OCI-LY7 (cell line): Measurements from ENCODE around the gene RASD1. TPM values are rescaled to one million over a fixed set of nuclear protein-coding genes. Genes with fewer than 3 reads are reported as not detected.

ENCODE experiments used
- BruUV-seq: library from RNA; stranded (reverse); fragments of 400-500 nt; replicated peaks from 2 replicates; lab custom pipeline; 2021; lab: Mats Ljungman, UMichigan
- CTCF ChIA-PET: fragments of 300-600 bp; sonication (Branson Sonifier 250); formaldehyde crosslinking; loops from one replicate; lab custom pipeline; 2022; ENCODE audit warnings: antibody characterized with exemption; ENCODE audit not compliant: unreplicated experiment; lab: Charles Lee
- POLR2A ChIA-PET: fragments of 300-600 bp; sonication (Branson Sonifier 250); formaldehyde crosslinking; loops from one replicate; lab custom pipeline; 2022; ENCODE audit warnings: antibody characterized with exemption; lab: Charles Lee
- DNase-seq: peaks from one replicate; pipeline ENCODE4 v3.0.0-alpha.2; 2015; ENCODE audit warnings: low spot score
- H2AFZ ChIP-seq: fragments of 200-600 bp; sonication (generic), shearing (Covaris generic); 2 replicates; pipeline ENCODE4 v1.6.1; 2014; ENCODE audit warnings: mild to moderate bottlenecking, antibody characterized with exemption, low read length, moderate library complexity
- H3K27ac ChIP-seq: fragments of 200-600 bp; sonication (generic); 2 replicates; pipeline ENCODE4 v1.5.1; 2014; ENCODE audit warnings: mixed run types, low read depth, mild to moderate bottlenecking, moderate library complexity, low read length, inconsistent platforms; ENCODE audit not compliant: poor library complexity, severe bottlenecking
- H3K36me3 ChIP-seq: fragments of 200-600 bp; sonication (generic); 2 replicates; pipeline ENCODE4 v1.6.1; 2014; ENCODE audit warnings: mild to moderate bottlenecking, antibody characterized with exemption, low read length, moderate library complexity, mixed read lengths; ENCODE audit not compliant: insufficient read depth
- H3K4me1 ChIP-seq: fragments of 200-600 bp; sonication (generic); 2 replicates; pipeline ENCODE4 v1.5.1; 2014; ENCODE audit warnings: mild to moderate bottlenecking, low read length; ENCODE audit not compliant: insufficient read depth, poor library complexity, severe bottlenecking
- H3K4me2 ChIP-seq: fragments of 200-600 bp; sonication (generic); 2 replicates; pipeline ENCODE4 v1.6.1; 2014; ENCODE audit warnings: mild to moderate bottlenecking, low read length
- H3K4me3 ChIP-seq: fragments of 200-600 bp; sonication (generic); 2 replicates; pipeline ENCODE4 v1.5.1; 2014; ENCODE audit warnings: mild to moderate bottlenecking, low read depth, low read length; ENCODE audit not compliant: poor library complexity, severe bottlenecking
- H3K79me2 ChIP-seq: fragments of 200-600 bp; sonication (generic); 2 replicates; pipeline ENCODE4 v1.6.1; 2016; ENCODE audit warnings: low read depth, mild to moderate bottlenecking, low read length, moderate library complexity, mixed read lengths; ENCODE audit not compliant: insufficient read depth
- H3K9me2 ChIP-seq: fragments of 200-600 bp; sonication (generic); 2 replicates; pipeline ENCODE4 v1.6.1; 2016; ENCODE audit warnings: mild to moderate bottlenecking, low read length, mixed read lengths; ENCODE audit not compliant: insufficient read depth
- H3K9me3 ChIP-seq: fragments of 200-600 bp; sonication (generic); 2 replicates; pipeline ENCODE4 v1.6.1; 2014; ENCODE audit warnings: mild to moderate bottlenecking, mixed run types, low read length, mixed read lengths
- H4K20me1 ChIP-seq: fragments of 200-600 bp; sonication (generic); 2 replicates; pipeline ENCODE4 v1.6.1; 2014; ENCODE audit warnings: mild to moderate bottlenecking, antibody characterized with exemption, low read length, moderate library complexity, mixed read lengths; ENCODE audit not compliant: insufficient read depth
- EZH2phosphoT487 ChIP-seq: fragments of 200-600 bp; sonication (generic); IDR thresholded peaks from 2 replicates; pipeline ENCODE4 v1.6.1; 2018; ENCODE audit warnings: low read depth, borderline replicate concordance, mild to moderate bottlenecking, mixed run types, antibody characterized with exemption, low read length, moderate library complexity, mixed read lengths
- intact Hi-C: fragments of 100-400 bp; cut with micrococcal nuclease; formaldehyde crosslinking; loops from one replicate; pipeline ENCODE4 v1.10.0; 2022; ENCODE audit not compliant: unreplicated experiment
- total RNA-seq, 2 experiments: library from RNA; depleted of rRNA in 1 of 2; stranded (reverse); fragments of >200 nt in 1 of 2; shearing (Covaris generic) in 1 of 2; gene quantifications; 2 replicates each; pipeline ENCODE4 v1.2.3, GENCODE V29; 2014 to 2022
- TF ChIP-seq, protein P1 (sequence below): fragments of 200-600 bp; sonication (generic); conservative IDR thresholded peaks from 2 replicates; pipeline ENCODE4 v1.5.1; 2014; ENCODE audit warnings: mild to moderate bottlenecking, antibody characterized with exemption, low read length, moderate library complexity, mixed read lengths

The RASD1 gene
- total RNA-seq, 2 experiments from 2014 or later, result 0.19 TPM; not detected in 1

DNA sequence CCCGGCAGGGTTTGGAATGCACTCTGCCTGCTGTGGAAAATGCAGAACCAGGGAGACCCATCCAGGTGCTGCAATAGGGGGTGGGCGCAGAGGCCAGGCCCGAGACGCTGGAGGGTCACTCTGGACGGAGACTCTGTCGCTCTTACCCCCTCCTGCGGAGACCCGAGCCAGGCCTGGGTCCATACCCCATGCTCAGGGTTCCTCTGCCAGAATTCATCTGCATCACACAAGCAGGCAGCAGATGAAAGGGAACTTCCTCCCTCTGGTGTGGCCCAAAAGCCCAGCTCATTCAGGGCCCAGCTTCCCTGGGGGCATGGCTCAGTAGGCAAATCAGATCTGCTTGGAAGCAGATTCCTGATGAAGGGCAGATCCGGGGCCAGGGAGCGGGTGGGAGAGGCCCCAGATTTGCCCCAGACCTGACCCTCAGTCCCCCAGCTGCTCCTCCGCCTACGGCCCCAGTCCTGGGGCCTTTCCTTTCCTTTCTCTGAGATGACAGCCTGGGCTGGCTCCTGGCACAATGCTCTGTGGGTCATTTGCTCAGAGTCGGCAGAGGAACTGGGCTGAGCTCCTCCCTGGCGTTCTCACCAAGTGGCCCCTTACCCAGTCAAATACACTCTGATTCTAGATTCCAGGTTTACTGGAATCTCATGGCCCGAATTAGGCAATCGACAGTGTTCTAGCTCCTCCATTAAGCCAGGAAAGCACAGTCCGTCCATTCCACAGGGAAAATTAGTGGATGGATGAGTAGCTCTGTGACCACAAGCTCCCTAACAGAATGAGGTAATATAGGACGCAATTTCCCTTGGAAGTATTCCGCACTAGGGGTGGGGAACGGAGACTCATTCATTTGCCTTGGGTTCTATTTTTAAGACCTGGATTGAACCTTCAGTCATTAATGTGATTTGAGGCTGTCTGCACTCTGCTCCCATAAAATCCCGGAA is 19.1 kb upstream of the RASD1 start:
- Histone ChIP-seq H3K4me2 (no peak overlapping the region), H3K9me3 (no peaks in the 10 kb centered on the region), H4K20me1 (no peaks in the 10 kb centered on the region), H3K79me2 (no peaks in the 10 kb centered on the region), H3K36me3 (no peaks in the 10 kb centered on the region), H3K9me2 (no peaks in the 10 kb centered on the region), H3K4me1 (no peaks in the 10 kb centered on the region), H3K27ac (no peak overlapping the region), H3K4me3 (no peak overlapping the region), H2AFZ (no peak overlapping the region)
- ChIA-PET POLR2A (no interaction called here), CTCF (no interaction called here)
- intact Hi-C loops, result no loop called here
- TF ChIP-seq, protein P1, sequence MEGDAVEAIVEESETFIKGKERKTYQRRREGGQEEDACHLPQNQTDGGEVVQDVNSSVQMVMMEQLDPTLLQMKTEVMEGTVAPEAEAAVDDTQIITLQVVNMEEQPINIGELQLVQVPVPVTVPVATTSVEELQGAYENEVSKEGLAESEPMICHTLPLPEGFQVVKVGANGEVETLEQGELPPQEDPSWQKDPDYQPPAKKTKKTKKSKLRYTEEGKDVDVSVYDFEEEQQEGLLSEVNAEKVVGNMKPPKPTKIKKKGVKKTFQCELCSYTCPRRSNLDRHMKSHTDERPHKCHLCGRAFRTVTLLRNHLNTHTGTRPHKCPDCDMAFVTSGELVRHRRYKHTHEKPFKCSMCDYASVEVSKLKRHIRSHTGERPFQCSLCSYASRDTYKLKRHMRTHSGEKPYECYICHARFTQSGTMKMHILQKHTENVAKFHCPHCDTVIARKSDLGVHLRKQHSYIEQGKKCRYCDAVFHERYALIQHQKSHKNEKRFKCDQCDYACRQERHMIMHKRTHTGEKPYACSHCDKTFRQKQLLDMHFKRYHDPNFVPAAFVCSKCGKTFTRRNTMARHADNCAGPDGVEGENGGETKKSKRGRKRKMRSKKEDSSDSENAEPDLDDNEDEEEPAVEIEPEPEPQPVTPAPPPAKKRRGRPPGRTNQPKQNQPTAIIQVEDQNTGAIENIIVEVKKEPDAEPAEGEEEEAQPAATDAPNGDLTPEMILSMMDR, result no peak
- no peak for TF ChIP-seq EZH2phosphoT487
- no peak for DNase-seq
- no TSS peak for BruUV-seq

DNA sequence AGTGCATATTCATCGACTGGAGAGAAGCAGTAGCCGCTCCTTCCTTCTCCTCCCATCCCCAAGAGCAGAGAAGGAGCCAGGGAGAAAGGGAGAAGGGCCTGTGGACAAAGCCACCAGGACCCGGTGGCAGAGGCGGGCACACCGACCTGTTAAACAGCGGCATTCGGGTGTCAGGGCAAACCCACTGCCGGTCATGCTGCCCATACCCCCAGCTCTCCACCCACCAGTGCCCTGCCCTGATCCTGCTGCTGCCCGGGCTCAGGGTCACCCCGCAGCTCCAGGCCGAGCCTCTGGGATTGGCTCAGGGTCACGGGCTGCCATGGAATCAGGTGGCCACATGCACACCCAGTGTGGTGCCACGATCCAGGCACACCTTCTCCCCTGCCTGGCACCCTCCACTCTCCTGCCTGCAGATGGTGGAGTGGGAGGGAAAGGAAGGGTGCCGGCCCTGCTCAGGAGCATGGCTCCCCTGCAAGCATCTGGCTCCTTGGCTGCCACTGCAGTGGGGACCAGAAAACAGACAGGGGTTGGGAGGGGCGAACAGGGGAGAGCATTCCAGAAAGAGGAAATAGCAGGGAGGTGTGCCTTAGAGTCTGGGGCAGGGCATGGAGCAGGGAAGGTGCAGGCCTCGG is 18.3 kb upstream of the RASD1 start:
- ChIA-PET POLR2A (interaction anchor here (0.6 kb wide), 1 partner anchor 14 kb away, joined by 3 read pairs; no protein-coding TSS in a partner anchor), CTCF (no interaction called here)

More for the DNA sequence above, 18.3 kb upstream of the RASD1 start:
- H3K27ac ChIP-seq, result no peak overlapping the region
- no peak overlapping the region for H3K4me3 ChIP-seq
- H4K20me1 ChIP-seq, result no peaks in the 10 kb centered on the region
- intact Hi-C loops, result no loop called here
- TF ChIP-seq, protein P1, result no peak
- TF ChIP-seq EZH2phosphoT487, result no peak
- no peaks in the 10 kb centered on the region for H3K36me3 ChIP-seq
- no peak overlapping the region for H3K4me2 ChIP-seq
- H3K9me3 ChIP-seq, result no peaks in the 10 kb centered on the region
- no peak overlapping the region for H2AFZ ChIP-seq
- no peaks in the 10 kb centered on the region for H3K4me1 ChIP-seq
- no peaks in the 10 kb centered on the region for H3K9me2 ChIP-seq
- no TSS peak for BruUV-seq
- no peak for DNase-seq
- no peaks in the 10 kb centered on the region for H3K79me2 ChIP-seq
